K562 (cell line): ENCODE measurements around the gene MRPS5. TPM values are rescaled to one million over a fixed set of nuclear protein-coding genes. Genes with fewer than 3 reads are reported as not detected.

Experiments
- ATAC-seq: fragments of 200-7000 bp; cut with Tn5 transposase; 3 replicates; pipeline ENCODE4 v1.9.1; 2020; ENCODE audit warnings: moderate library complexity
- BruUV-seq: library from RNA; stranded (reverse); fragments of 400-500 nt; replicated peaks from 2 replicates; lab custom pipeline; 2021; lab: Mats Ljungman, UMichigan
- CTCF ChIA-PET: fragments of 300-600 bp; formaldehyde crosslinking; extraction: SDS; loops from one replicate; lab custom pipeline; 2021; ENCODE audit warnings: low intra/inter-chr PET ratio; lab: Yijun Ruan, JAX
- POLR2A ChIA-PET: fragments of 300-600, 350-650 bp; sonication (Branson Sonifier 250); formaldehyde crosslinking; extraction: SDS; loops from one replicate; lab custom pipeline; 2021; ENCODE audit warnings: antibody characterized with exemption, inconsistent platforms; lab: Yijun Ruan, JAX
- DNase-seq, 4 experiments: peaks; one replicate each; pipeline versions ENCODE4 v3.0.0 to v3.0.0-alpha.2; 2011 to 2018; ENCODE audit warnings: low spot score in 3 of 4, mixed read lengths in 3 of 4; ENCODE audit errors: extremely low read depth in 1 of 4
- FAIRE-seq: peaks from 2 replicates; lab custom pipeline; 2011; peaks lifted over from hg19 to GRCh38; lab: Jason Lieb, UNC
- H2AFZ ChIP-seq: 2 replicates; pipeline ENCODE4 v1.6.0; 2011; ENCODE audit warnings: low read depth, low read length, control low read depth, inconsistent platforms
- H3K27ac ChIP-seq: fragments of 200-600 bp; 3 replicates; pipeline ENCODE4 v1.8.0; 2011; ENCODE audit warnings: low read depth, mild to moderate bottlenecking, control low read depth, inconsistent platforms, low read length, moderate library complexity, mixed read lengths; ENCODE audit errors: extremely low read depth
- H3K27me3 ChIP-seq, 2 experiments: fragments of 300-600 bp in 1 of 2; 2 replicates in 1 of 2; 3 replicates in 1 of 2; pipeline versions ENCODE4 v1.6.0 to v1.8.0; 2011; ENCODE audit warnings: inconsistent platforms in 2 of 2, low read length in 2 of 2, mild to moderate bottlenecking in 1 of 2, mixed read lengths in 1 of 2, moderate library complexity in 1 of 2; ENCODE audit not compliant: control insufficient read depth in 2 of 2, insufficient read depth in 2 of 2
- H3K36me3 ChIP-seq: fragments of 300-600 bp; 3 replicates; pipeline ENCODE4 v1.8.0; 2011; ENCODE audit warnings: mild to moderate bottlenecking, low read length, inconsistent platforms; ENCODE audit not compliant: control insufficient read depth, insufficient read depth
- H3K4me1 ChIP-seq, 2 experiments: fragments of 200-600 bp in 1 of 2; replicated peaks in 1 of 2; 2 replicates in 1 of 2; 3 replicates in 1 of 2; pipeline versions ENCODE4 v1.5.1 to v1.8.0; 2011; ENCODE audit warnings: inconsistent platforms in 2 of 2, low read length in 2 of 2, mild to moderate bottlenecking in 1 of 2, mixed read lengths in 1 of 2, moderate library complexity in 1 of 2; ENCODE audit not compliant: control insufficient read depth in 2 of 2, insufficient read depth in 2 of 2
- H3K4me2 ChIP-seq: 2 replicates; pipeline ENCODE4 v1.6.1; 2011; ENCODE audit warnings: low read length, control low read depth, inconsistent platforms, mixed read lengths; ENCODE audit not compliant: insufficient read depth
- H3K4me3 ChIP-seq: fragments of 200-600 bp; sonication (generic), shearing (Covaris generic); 2 replicates; pipeline ENCODE4 v1.5.1; 2016; ENCODE audit warnings: control low read depth, inconsistent platforms
- H3K79me2 ChIP-seq: fragments of 200-600 bp; 3 replicates; pipeline ENCODE4 v1.8.0; 2011; ENCODE audit warnings: low read length, inconsistent platforms; ENCODE audit not compliant: control insufficient read depth, insufficient read depth
- H3K9ac ChIP-seq, 2 experiments: 2 replicates each; pipeline versions ENCODE4 v1.6.0 to v1.6.1; 2011; ENCODE audit warnings: low read depth in 2 of 2, low read length in 2 of 2, control low read depth in 1 of 2, inconsistent platforms in 1 of 2, mild to moderate bottlenecking in 1 of 2, mixed read lengths in 1 of 2; ENCODE audit not compliant: insufficient read depth in 1 of 2
- H3K9me1 ChIP-seq: one replicate; pipeline ENCODE4 v1.6.0; 2011; ENCODE audit warnings: inconsistent platforms, mild to moderate bottlenecking, low read length, moderate library complexity; ENCODE audit not compliant: control insufficient read depth, insufficient read depth
- H3K9me3 ChIP-seq: replicated peaks from 2 replicates; pipeline ENCODE4 v1.5.1; 2011; ENCODE audit warnings: low read depth, low read length, inconsistent platforms; ENCODE audit not compliant: control insufficient read depth, insufficient read depth
- H4K20me1 ChIP-seq: replicated peaks from 2 replicates; pipeline ENCODE4 v1.6.1; 2011; ENCODE audit warnings: low read length, inconsistent platforms, mixed read lengths; ENCODE audit not compliant: control insufficient read depth, insufficient read depth
- DDX20 ChIP-seq: fragments of 450-650 bp; IDR thresholded peaks from 2 replicates; pipeline ENCODE4 v1.6.1; 2016; ENCODE audit warnings: missing genetic modification characterization, low read depth, mild to moderate bottlenecking, missing compliant biosample characterization, moderate library complexity
- HNRNPH1 ChIP-seq: fragments of 200-400 bp; formaldehyde crosslinking; optimal IDR thresholded peaks from 2 replicates; pipeline ENCODE3; 2017; ENCODE audit warnings: low read depth, mild to moderate bottlenecking, low read length, moderate library complexity
- ZBTB1 ChIP-seq: sonication (generic); formaldehyde crosslinking; IDR thresholded peaks from 2 replicates; pipeline ENCODE4 v1.8.1; 2023; ENCODE audit warnings: missing genetic modification reagents, low read depth, mild to moderate bottlenecking, borderline replicate concordance
- ZNF57 ChIP-seq: fragments of 450-650 bp; formaldehyde crosslinking; IDR thresholded peaks from 2 replicates; pipeline ENCODE4 v1.4.0; 2020; ENCODE audit warnings: mild to moderate bottlenecking, moderate library complexity
- WGBS: fragments of 100-300 bp; shearing (Covaris generic); methylation state at CpG from one replicate; pipeline ENCODE4 v1.1.6; 2016; ENCODE audit warnings: low coverage, mixed read lengths; ENCODE audit not compliant: insufficient coverage; ENCODE audit errors: missing lambda C conversion rate; 5-methylcytosine and 5-hydroxymethylcytosine counted together
- in situ Hi-C: fragments of 300-500 bp; cut with MboI; formaldehyde crosslinking; loops from 4 replicates; pipeline ENCODE4 v1.15.0; 2018; ENCODE audit warnings: inconsistent platforms, mixed read lengths
- intact Hi-C: fragments of 100-400 bp; cut with micrococcal nuclease; formaldehyde crosslinking; loops from 2 replicates; pipeline ENCODE4 v1.14.2; 2022
- polyA plus RNA-seq, 8 experiments: library from polyadenylated mRNA; depleted of rRNA in 4 of 8; stranded (reverse) in 5 of 8; unstranded in 3 of 8; fragments of >200 nt; fragmentation: Nextera tagmentation in 2 of 8; fragmentation: Illumina TruSeq in 1 of 8; extraction: Ambion mirVana in 2 of 8; extraction: Trizol in 1 of 8; gene quantifications; 2 replicates each; pipeline versions ENCODE4 v1.2.1 to v1.2.3, GENCODE V29; 2011 to 2014; ENCODE audit warnings: inconsistent platforms in 1 of 8, missing spikeins in 1 of 8
- total RNA-seq, 7 experiments: library from RNA; depleted of rRNA in 6 of 7; stranded (reverse); fragments of >200 nt in 6 of 7; fragmentation: Illumina TruSeq in 2 of 7; extraction: Trizol in 2 of 7; gene quantifications; 2 replicates each; pipeline versions ENCODE4 v1.2.1 to v1.2.3, GENCODE V29; 2011 to 2021; ENCODE audit warnings: low replicate concordance in 1 of 7
- TF ChIP-seq, protein P1 (sequence below), 2 experiments: fragments of 450-650 bp; IDR thresholded peaks; 2 replicates each; pipeline ENCODE4 v1.6.1; 2016; ENCODE audit warnings: mild to moderate bottlenecking in 2 of 2, borderline replicate concordance in 1 of 2, low read depth in 1 of 2, moderate library complexity in 1 of 2
- TF ChIP-seq, protein P2 (sequence below): fragments of 150-350 bp; IDR thresholded peaks from 2 replicates; pipeline ENCODE4 v1.6.1; 2014; ENCODE audit warnings: low read depth, mild to moderate bottlenecking, low read length, borderline replicate concordance

The MRPS5 gene
- total and polyA plus RNA-seq, 9 of the 15 experiments (the other 6 are each of a cell fraction or from before 2014, with no cell fraction given): 85.0 to 162 (median 118) TPM

DNA sequence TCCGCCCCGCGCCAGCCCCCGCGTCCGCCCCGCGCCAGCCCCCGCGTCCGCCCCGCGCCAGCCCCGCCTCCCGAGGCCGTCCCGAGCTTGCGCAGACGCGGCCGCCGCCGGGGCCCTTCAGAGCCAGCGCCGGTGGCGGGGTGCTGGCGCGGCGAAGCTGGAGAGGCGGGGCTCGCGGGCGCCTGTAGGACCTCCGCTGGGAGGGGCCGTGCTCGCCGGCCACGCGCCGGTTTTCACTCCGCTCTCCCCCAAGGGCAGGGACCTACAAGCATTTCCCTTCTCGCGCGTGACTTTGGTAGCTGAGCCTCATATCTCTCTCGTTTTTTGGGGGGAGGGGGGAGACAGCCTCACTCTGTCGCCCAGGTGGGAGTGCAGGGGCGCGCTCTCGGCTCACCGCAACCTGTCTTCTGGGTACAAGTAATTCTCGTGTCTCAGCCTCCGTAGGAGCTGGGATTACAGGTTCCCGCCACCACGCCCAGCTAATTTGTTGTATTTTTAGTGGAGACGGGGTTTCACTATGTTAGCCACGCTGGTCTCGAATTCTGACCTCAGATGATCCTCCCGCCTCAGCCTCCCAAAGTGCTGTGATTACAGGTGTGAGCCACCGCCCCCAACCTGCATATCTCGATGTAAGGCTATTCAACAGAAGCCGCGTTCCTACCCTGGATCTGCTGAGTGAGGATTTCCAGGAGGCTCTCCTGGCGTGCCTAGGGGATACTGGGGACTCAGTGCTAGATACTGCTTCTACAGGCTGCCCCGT lies 38.3 kb upstream of the MRPS5 start, which contains the start of gene ZNF514:
ZNF514 (minus strand) TSS at position 159 of the 760 bp plus-strand sequence. CDS start 6,595 bp downstream, outside the sequence.
- WGBS: 14% methylated on average over 30 of the region's 64 CpGs
- H3K9ac ChIP-seq: peak within 1 kb of the TSS; percentile 78 to 97
- H3K4me3 ChIP-seq: peak within 1 kb of the TSS; percentile 73
- peaks cover 4 to 16% of the 10 kb centered on the region in 2 experiments; a peak in 4 of 5 replicates for H3K4me1 ChIP-seq
- peaks cover 20% of the 10 kb centered on the region for H3K79me2 ChIP-seq
- in situ Hi-C loops: no loop called here
- TSS peak; percentile 81 for BruUV-seq
- no peaks in the 10 kb centered on the region for H4K20me1 ChIP-seq
- H3K36me3 ChIP-seq: peaks cover 17% of the 10 kb centered on the region; the same call in 2 of the 3 replicates
- peak within 1 kb of the TSS; percentile 91 for H3K4me2 ChIP-seq
- ATAC-seq: peak; percentile 95
- FAIRE-seq: no peak
- no peaks in the 10 kb centered on the region for H3K27me3 ChIP-seq
- H3K27ac ChIP-seq: peak within 1 kb of the TSS; percentile 75
- H2AFZ ChIP-seq: peak within 1 kb of the TSS; percentile 98
- DNase-seq: peak; percentile 87 to 91 (median 90)
- no peaks in the 10 kb centered on the region for H3K9me1 ChIP-seq
- no peaks in the 10 kb centered on the region for H3K9me3 ChIP-seq
- ChIA-PET CTCF (no interaction called here), POLR2A (interaction anchor here (0.5 to 0.7 kb wide), 2 partner anchors 21 to 28 kb away, joined by 3 read pairs; no protein-coding TSS in a partner anchor)
- intact Hi-C loops: no loop called here
- no peak for TF ChIP-seq DDX20 (tag)
- TF ChIP-seq ZNF57 (CRISPR knock-in tag): no peak
- TF ChIP-seq, protein P1, sequence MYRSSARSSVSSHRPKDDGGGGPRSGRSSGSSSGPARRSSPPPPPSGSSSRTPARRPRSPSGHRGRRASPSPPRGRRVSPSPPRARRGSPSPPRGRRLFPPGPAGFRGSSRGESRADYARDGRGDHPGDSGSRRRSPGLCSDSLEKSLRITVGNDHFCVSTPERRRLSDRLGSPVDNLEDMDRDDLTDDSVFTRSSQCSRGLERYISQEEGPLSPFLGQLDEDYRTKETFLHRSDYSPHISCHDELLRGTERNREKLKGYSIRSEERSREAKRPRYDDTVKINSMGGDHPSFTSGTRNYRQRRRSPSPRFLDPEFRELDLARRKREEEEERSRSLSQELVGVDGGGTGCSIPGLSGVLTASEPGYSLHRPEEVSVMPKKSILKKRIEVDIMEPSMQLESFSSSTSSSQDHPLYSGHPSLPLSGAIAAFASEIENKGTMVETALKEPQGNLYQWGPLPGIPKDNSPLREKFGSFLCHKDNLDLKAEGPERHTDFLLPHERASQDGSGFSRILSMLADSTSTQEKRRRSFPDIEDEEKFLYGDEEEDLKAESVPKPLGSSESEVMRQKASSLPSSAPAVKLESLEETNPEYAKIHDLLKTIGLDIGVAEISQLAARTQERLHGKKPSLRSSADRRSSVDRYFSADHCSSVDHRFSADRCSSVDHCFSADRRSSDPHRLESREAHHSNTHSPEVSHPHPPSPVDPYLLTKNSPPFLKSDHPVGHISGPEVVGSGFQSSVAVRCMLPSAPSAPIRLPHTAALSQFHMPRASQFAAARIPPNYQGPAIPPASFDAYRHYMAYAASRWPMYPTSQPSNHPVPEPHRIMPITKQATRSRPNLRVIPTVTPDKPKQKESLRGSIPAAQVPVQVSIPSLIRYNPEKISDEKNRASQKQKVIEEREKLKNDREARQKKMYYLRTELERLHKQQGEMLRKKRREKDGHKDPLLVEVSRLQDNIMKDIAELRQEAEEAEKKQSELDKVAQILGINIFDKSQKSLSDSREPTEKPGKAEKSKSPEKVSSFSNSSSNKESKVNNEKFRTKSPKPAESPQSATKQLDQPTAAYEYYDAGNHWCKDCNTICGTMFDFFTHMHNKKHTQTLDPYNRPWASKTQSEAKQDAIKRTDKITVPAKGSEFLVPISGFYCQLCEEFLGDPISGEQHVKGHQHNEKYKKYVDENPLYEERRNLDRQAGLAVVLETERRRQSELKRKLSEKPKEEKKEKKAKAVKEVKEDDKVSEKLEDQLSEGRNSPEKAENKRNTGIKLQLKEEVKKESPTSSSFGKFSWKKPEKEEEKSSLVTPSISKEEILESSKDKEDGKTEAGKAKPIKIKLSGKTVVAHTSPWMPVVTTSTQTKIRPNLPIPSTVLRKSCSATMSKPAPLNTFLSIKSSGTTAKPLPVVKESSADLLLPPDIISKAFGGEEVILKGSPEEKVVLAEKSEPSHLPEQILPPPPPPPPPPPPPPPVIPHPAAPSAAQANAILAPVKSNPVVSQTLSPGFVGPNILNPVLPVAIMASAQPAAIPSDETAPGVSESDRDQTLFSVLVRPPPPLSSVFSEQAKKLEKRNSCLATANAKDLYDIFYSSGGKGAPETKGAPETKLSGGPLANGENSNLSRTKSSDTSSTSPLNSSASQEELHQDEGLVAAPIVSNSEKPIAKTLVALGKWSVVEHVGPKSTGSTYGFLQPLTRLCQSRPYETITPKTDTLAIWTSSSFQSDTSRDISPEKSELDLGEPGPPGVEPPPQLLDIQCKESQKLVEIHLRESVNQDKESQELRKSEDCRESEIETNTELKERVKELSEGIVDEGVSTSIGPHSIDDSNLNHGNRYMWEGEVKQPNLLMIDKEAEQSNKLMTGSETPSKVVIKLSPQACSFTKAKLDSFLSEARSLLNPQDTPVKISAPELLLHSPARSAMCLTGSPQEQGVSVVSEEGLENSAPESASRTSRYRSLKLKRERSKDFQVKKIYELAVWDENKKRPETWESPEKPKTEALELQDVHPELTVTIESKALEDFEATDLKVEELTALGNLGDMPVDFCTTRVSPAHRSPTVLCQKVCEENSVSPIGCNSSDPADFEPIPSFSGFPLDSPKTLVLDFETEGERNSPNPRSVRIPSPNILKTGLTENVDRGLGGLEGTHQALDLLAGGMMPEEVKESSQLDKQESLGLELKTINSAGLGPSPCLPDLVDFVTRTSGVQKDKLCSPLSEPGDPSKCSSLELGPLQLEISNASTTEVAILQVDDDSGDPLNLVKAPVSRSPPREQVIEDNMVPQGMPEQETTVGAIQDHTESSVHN (IDR thresholded peaks at IDR 0.05; ENCODE audit: borderline replicate concordance in 1 of 2, low read depth in 1 of 2): no peak
- TF ChIP-seq ZBTB1: no peak
- TF ChIP-seq, protein P2, sequence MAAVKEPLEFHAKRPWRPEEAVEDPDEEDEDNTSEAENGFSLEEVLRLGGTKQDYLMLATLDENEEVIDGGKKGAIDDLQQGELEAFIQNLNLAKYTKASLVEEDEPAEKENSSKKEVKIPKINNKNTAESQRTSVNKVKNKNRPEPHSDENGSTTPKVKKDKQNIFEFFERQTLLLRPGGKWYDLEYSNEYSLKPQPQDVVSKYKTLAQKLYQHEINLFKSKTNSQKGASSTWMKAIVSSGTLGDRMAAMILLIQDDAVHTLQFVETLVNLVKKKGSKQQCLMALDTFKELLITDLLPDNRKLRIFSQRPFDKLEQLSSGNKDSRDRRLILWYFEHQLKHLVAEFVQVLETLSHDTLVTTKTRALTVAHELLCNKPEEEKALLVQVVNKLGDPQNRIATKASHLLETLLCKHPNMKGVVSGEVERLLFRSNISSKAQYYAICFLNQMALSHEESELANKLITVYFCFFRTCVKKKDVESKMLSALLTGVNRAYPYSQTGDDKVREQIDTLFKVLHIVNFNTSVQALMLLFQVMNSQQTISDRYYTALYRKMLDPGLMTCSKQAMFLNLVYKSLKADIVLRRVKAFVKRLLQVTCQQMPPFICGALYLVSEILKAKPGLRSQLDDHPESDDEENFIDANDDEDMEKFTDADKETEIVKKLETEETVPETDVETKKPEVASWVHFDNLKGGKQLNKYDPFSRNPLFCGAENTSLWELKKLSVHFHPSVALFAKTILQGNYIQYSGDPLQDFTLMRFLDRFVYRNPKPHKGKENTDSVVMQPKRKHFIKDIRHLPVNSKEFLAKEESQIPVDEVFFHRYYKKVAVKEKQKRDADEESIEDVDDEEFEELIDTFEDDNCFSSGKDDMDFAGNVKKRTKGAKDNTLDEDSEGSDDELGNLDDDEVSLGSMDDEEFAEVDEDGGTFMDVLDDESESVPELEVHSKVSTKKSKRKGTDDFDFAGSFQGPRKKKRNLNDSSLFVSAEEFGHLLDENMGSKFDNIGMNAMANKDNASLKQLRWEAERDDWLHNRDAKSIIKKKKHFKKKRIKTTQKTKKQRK: no peak
- TF ChIP-seq HNRNPH1: no peak
